ENCODE results near the gene MTRR.

MTRR gene

GRCh38 chr5:7878381-7878873 lies 9.5 kb downstream of the MTRR start:
- CTCF ChIA-PET: interaction anchor here (0.7 to 1.4 kb wide), 4 partner anchors 9 to 51 kb away, joined by 3 read pairs; no protein-coding TSS in a partner anchor

GRCh38 chr5:7881091-7881490 lies 12.1 kb downstream of the MTRR start:
- no peak for DNase-seq (ENCODE audit: low read depth, low spot score)
- no peak for TF ChIP-seq CTCF (IDR thresholded peaks at IDR 0.05; ENCODE audit: insufficient read depth, low read length, missing control alignments)
- ChIA-PET POLR2A (no interaction called here), CTCF (no interaction called here)
- H3K4me3 ChIP-seq (ENCODE audit: low read depth, low read length): no peak overlapping the region

More at GRCh38 chr5:7878381-7878873, 9.5 kb downstream of the MTRR start:
- H3K4me3 ChIP-seq (ENCODE audit: low read depth, low read length): no peak overlapping the region
- POLR2A ChIA-PET: no interaction called here
- no peak for DNase-seq (ENCODE audit: low read depth, low spot score)
- TF ChIP-seq CTCF (IDR thresholded peaks at IDR 0.05; ENCODE audit: insufficient read depth, low read length, missing control alignments): no peak

- ChIA-PET CTCF (no interaction called here), POLR2A (no interaction called here)
- H3K4me3 ChIP-seq (ENCODE audit: low read depth, low read length): no peak overlapping the region
- DNase-seq (ENCODE audit: low read depth, low spot score): no peak
- TF ChIP-seq CTCF (IDR thresholded peaks at IDR 0.05; ENCODE audit: insufficient read depth, low read length, missing control alignments): no peak
These were observed 12.9 kb downstream of the MTRR start for GRCh38 chr5:7881816-7882215.

GRCh38 chr5:7882926-7883325 lies 14.0 kb downstream of the MTRR start:
- CTCF ChIA-PET: interaction anchor here (0.9 kb wide), 1 partner anchor 14 kb away, joined by 3 read pairs; no protein-coding TSS in a partner anchor
- POLR2A ChIA-PET: no interaction called here
- TF ChIP-seq CTCF (IDR thresholded peaks at IDR 0.05; ENCODE audit: insufficient read depth, low read length, missing control alignments): no peak
- DNase-seq (ENCODE audit: low read depth, low spot score): no peak
- H3K4me3 ChIP-seq (ENCODE audit: low read depth, low read length): no peak overlapping the region

GRCh38 chr5:7884491-7885267 lies 15.7 kb downstream of the MTRR start:
- no peak for TF ChIP-seq CTCF (IDR thresholded peaks at IDR 0.05; ENCODE audit: insufficient read depth, low read length, missing control alignments)
- CTCF ChIA-PET: interaction anchor here (5.9 kb wide), 1 partner anchor 11 kb away, joined by 98 read pairs; the partner anchor contains the start of genes FASTKD3 and MTRR

GRCh38 chr5:7886849-7887475 lies 18.0 kb downstream of the MTRR start:
- ChIA-PET CTCF (interaction anchor here (0.8 to 5.9 kb wide), 22 partner anchors 8 to 1657 kb away, joined by 3 to 98 read pairs (median 4); partner anchors contain the start of genes FASTKD3 and MTRR), POLR2A (interaction anchor here (0.6 kb wide), 1 partner anchor 1811 kb away, joined by 3 read pairs; no protein-coding TSS in a partner anchor)
- TF ChIP-seq CTCF (IDR thresholded peaks at IDR 0.05; ENCODE audit: insufficient read depth, low read length, missing control alignments): peak; percentile 18
- DNase-seq (ENCODE audit: low read depth, low spot score): no peak
- H3K4me3 ChIP-seq (ENCODE audit: low read depth, low read length): no peak overlapping the region

More at GRCh38 chr5:7884491-7885267, 15.7 kb downstream of the MTRR start:
- DNase-seq (ENCODE audit: low read depth, low spot score): no peak
- POLR2A ChIA-PET: no interaction called here
- H3K4me3 ChIP-seq (ENCODE audit: low read depth, low read length): no peak overlapping the region
